ENCODE data around the gene VPS9D1. TPM values are rescaled to one million over a fixed set of nuclear protein-coding genes. Genes with fewer than 3 reads are reported as not detected.

The VPS9D1 gene
- total and polyA plus RNA-seq, 2 of the 4 experiments (the other 2 are of a cell fraction), result 1.8 to 20.3 TPM

DNA sequence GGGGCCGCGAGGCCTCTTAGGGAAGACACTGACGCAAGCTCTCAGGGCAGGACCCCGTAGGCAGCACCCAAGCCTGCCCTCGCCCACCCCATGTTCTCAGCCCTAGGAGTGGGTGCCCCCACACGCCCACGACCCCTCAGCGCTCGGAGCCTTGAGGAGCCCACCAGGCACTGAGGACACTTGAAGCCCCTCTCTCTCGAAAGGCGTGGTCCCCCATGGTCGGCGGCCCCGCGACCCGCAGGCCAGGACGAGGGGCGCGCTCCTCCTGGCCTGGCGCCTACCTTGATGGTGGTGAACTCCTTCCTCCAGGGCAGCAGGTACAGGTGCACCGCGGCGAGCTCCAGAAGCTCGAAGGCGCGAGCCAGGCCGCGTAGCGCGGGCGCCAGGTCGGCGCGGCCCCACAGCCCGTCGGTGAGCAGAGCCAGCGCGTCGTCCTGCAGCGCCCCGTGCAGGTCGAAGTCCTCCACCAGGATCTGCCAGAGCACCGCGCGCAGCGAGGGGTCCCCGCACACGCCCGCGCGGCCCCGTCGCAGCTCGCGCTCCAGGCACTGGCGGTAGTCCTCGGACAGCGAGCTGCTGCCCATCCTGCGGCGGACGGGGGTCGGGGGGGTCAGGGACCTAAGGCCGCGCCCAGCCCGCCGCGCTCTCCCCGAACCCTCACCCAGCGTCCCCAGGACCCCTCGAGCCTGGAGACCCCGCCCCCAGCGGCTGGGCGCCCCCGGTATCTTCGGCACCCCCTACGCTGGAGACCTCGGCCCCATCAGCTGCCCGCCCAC, 19.9 kb downstream of the VPS9D1 start:
- Histone ChIP-seq H2AFZ (replicated peaks; ENCODE audit: low read length, poor library complexity) (peak overlapping the region; percentile 97), H3K56ac (ENCODE audit: extremely low read depth, insufficient read depth, low read length) (no peak overlapping the region), H3K14ac (replicated peaks; ENCODE audit: low read depth, low read length) (peak overlapping the region; percentile 10; the same call in 1 of the 2 replicates), H4K91ac (ENCODE audit: insufficient read depth, low read depth, low read length) (no peak overlapping the region), H3K4me1 (ENCODE audit: control insufficient read depth, insufficient read depth, low read length) (peaks cover 11% of the 10 kb centered on the region), H3K9me3 (ENCODE audit: control insufficient read depth, insufficient read depth, low read length) (no peaks in the 10 kb centered on the region), H3K4me2 (ENCODE audit: low read depth, low read length) (peak overlapping the region; percentile 86), H2BK20ac (ENCODE audit: low read depth, low read length) (no peak overlapping the region), H3K23ac (ENCODE audit: low read depth, low read length) (no peak overlapping the region), H3K4me3 (ENCODE audit: insufficient read depth, low read depth, low read length) (peak overlapping the region; percentile 100), H4K5ac (ENCODE audit: low read depth, low read length) (no peak overlapping the region), H2BK120ac (ENCODE audit: low read depth, low read length) (no peak overlapping the region), H3K36me3 (ENCODE audit: control insufficient read depth, insufficient read depth, low read length) (peaks cover 10% of the 10 kb centered on the region; the same call in 1 of the 2 replicates), H3K4ac (ENCODE audit: low read depth, low read length) (peak overlapping the region; percentile 1; the same call in 1 of the 2 replicates), H3K9ac (ENCODE audit: low read depth, low read length) (peak overlapping the region; percentile 89), H3K9me1 (ENCODE audit: insufficient read depth, low read length) (no peaks in the 10 kb centered on the region), H3K79me1 (ENCODE audit: low read depth in 1 of 2, low read length in 2 of 2) (peaks cover 5 to 20% of the 10 kb centered on the region in 2 experiments; a peak in 2 of 4 replicates), H2BK15ac (ENCODE audit: low read depth, low read length) (no peak overlapping the region), H2BK5ac (ENCODE audit: low read depth, low read length, poor library complexity, severe bottlenecking) (peak overlapping the region; percentile 35), H4K20me1 (ENCODE audit: insufficient read depth, low read length) (peaks cover 28% of the 10 kb centered on the region), H4K8ac (ENCODE audit: low read depth in 2 of 2, low read length in 2 of 2) (peak overlapping the region in 1 of 2 experiments; percentile 37; a peak in 1 of 4 replicates), H3K27me3 (ENCODE audit: control insufficient read depth, insufficient read depth, low read length) (no peaks in the 10 kb centered on the region), H3K27ac (ENCODE audit: insufficient read depth, low read length) (peak overlapping the region; percentile 64; the same call in 1 of the 2 replicates), H3K18ac (ENCODE audit: low read depth, low read length) (no peak overlapping the region), H2AK5ac (ENCODE audit: low read depth, low read length) (peak overlapping the region; percentile 86), H2AK9ac (replicated peaks; ENCODE audit: low read depth, low read length, poor library complexity) (peak overlapping the region; percentile 95)
- TF ChIP-seq, protein P1, sequence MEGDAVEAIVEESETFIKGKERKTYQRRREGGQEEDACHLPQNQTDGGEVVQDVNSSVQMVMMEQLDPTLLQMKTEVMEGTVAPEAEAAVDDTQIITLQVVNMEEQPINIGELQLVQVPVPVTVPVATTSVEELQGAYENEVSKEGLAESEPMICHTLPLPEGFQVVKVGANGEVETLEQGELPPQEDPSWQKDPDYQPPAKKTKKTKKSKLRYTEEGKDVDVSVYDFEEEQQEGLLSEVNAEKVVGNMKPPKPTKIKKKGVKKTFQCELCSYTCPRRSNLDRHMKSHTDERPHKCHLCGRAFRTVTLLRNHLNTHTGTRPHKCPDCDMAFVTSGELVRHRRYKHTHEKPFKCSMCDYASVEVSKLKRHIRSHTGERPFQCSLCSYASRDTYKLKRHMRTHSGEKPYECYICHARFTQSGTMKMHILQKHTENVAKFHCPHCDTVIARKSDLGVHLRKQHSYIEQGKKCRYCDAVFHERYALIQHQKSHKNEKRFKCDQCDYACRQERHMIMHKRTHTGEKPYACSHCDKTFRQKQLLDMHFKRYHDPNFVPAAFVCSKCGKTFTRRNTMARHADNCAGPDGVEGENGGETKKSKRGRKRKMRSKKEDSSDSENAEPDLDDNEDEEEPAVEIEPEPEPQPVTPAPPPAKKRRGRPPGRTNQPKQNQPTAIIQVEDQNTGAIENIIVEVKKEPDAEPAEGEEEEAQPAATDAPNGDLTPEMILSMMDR (conservative IDR thresholded peaks at IDR 0.05; ENCODE audit: low read depth, low read length), result peak; percentile 40
- TF ChIP-seq RAD21 (IDR thresholded peaks at IDR 0.05; ENCODE audit: low read length), result no peak
- TF ChIP-seq MXI1 (IDR thresholded peaks at IDR 0.05; ENCODE audit: borderline replicate concordance, low read depth, low read length), result 0 out of 2 replicates have a peak, but pooled peaks have one; percentile 42
- TF ChIP-seq MAFK (IDR thresholded peaks at IDR 0.05; ENCODE audit: low read depth, low read length), result no peak
- TF ChIP-seq, protein P2, sequence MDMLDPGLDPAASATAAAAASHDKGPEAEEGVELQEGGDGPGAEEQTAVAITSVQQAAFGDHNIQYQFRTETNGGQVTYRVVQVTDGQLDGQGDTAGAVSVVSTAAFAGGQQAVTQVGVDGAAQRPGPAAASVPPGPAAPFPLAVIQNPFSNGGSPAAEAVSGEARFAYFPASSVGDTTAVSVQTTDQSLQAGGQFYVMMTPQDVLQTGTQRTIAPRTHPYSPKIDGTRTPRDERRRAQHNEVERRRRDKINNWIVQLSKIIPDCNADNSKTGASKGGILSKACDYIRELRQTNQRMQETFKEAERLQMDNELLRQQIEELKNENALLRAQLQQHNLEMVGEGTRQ (IDR thresholded peaks at IDR 0.05; ENCODE audit: low read depth, low read length), result no peak
- no peak for TF ChIP-seq FOS (IDR thresholded peaks at IDR 0.05; ENCODE audit: low read depth, low read length)
- no peak for TF ChIP-seq POLR2A (IDR thresholded peaks at IDR 0.05; ENCODE audit: low read depth, low read length)
- no peak for TF ChIP-seq MAZ (IDR thresholded peaks at IDR 0.05; ENCODE audit: borderline replicate concordance, low read depth, low read length)
- DNase-seq (peak; percentile 24), ATAC-seq (ENCODE audit: low read depth) (peak; percentile 6)
- in situ Hi-C loops (cut with MboI; ENCODE audit: low sequenced_read_pairs), result no loop called here
- BruUV-seq (replicated peaks), result no TSS peak
- CTCF ChIA-PET, result interaction anchor here (0.7 to 3.2 kb wide), 9 partner anchors 10 to 160 kb away, joined by 3 to 19 read pairs (median 3); no protein-coding TSS in a partner anchor
- dilution Hi-C loops (cut with HindIII; ENCODE audit: low sequenced_read_pairs, unreplicated experiment), result no loop called here
- WGBS, 2 experiments (ENCODE audit: extremely low coverage in 2 of 2, insufficient read length in 1 of 2), result 2% methylated on average over 49 of the region's 78 CpGs; no CpG with 5 or more reads in 1 of the 2 experiments
- POLR2A ChIA-PET (ENCODE audit: unreplicated experiment), result no interaction called here
- intact Hi-C loops (cut with micrococcal nuclease), result loop anchor here (2.0 kb wide), 2 partner anchors 92 to 160 kb away; no protein-coding TSS in a partner anchor

All from IMR-90 (cell line).